NCI-H128 (cell line): ENCODE measurements around the gene INPP5B.
"Not testable (repeated sequence)": the region's sequence is repeated elsewhere in the genome, so short reads cannot be mapped to it uniquely, and the experiment has no call there.

Experiments used
- DNase-seq: peaks from one replicate; lab custom pipeline; 2025; ENCODE audit not compliant: unreplicated experiment; lab: John Stamatoyannopoulos, UW

The INPP5B gene

DNA sequence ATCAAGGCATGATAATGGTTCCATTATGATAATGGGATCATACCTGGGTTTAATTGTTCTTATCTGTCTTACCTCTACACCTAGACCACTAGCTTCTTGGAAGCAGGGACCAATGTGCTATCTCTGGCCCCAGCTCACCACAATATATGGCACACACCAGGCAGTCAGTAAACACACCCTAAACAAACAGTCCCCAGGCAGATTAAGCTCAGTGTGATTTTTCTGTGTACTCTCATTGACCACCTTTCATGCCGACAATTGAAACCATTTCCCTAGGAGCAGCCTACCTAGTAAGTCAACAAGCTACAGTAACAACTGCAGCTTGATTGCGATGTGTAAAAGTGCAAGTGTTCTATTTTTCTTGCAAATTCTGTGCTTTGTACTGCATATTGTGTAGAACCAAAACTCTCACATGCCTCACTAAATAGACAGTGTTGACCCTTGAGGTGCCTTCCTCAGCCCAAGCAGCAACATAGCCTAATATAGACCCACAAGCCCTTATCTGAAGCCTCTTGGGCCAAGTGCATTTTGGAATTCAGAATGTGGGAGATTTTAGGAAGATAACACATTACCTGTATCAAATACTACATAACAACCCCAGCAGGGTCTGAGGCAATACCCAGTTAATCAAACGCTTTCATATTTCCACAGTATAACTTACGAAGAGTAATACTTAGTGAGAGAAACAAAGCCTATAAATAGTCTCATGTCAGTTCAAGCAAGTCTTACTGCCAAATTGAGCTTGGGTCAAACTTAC is 32.0 kb downstream of the INPP5B start:
- no peak for DNase-seq

GRCh38 chr1:37911478-37911877 is 35.4 kb downstream of the INPP5B start:
- DNase-seq = not testable (repeated sequence)

DNA sequence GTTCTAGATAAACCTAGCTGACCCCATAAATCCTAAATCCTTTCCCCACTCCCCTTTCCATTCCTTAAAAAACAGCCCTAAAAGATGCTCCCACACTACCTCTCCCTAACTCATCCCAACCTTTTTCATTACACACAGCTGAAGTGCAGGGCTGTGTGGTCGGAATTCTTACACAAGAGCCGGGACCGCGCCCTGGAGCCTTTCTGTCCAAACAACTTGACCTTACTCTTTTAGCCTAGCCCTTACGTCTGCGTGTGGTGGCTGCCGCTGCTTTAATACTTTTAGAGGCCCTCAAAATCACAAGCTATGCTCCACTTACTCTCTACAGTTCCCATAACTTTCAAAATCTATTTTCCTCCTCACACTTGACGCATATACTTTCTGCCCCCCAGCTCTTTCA is 36.0 kb downstream of the INPP5B start:
- not testable (repeated sequence) for DNase-seq

GRCh38 chr1:37908531-37908930 is 38.3 kb downstream of the INPP5B start:
- not testable (repeated sequence) for DNase-seq

DNA sequence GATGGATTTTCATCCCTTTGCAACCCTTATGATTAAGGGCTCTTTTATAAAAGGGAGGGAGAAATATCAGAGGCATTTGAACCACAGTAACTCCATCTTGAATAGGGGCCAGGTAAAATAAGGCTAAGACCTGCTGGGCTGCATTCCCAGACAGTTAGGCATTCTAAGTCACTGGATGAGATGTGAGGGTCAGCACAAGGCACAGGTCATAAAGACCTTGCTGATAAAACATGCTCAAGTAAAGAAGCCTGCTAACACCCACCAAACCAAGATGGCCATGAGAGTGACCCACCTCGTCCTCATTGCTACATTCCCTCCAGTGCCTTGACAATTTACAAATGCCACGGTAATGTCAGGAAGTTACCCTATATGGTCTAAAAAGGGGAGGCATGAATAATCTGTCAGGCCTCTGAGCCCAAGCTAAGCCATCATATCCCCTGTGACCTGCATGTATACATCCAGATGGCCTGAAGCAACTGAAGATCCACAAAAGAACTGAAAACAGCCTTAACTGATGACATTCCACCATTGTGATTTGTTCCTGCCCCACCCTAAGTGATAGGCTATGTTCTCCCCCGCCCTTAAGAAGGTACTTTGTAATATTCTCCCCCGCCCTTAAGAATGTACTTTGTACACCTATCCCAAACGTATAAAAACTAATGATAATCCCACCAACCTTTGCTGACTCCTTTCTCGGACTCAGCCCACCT is 39.3 kb downstream of the INPP5B start:
- DNase-seq = not testable (repeated sequence)

- not testable (repeated sequence) for DNase-seq
Measured at GRCh38 chr1:37906591-37906990, 40.3 kb downstream of the INPP5B start.

- no peak for DNase-seq
Measured at GRCh38 chr1:37905727-37906126, 41.1 kb downstream of the INPP5B start.

- not testable (repeated sequence) for DNase-seq
Measured at GRCh38 chr1:37903921-37904320, 42.9 kb downstream of the INPP5B start.

DNA sequence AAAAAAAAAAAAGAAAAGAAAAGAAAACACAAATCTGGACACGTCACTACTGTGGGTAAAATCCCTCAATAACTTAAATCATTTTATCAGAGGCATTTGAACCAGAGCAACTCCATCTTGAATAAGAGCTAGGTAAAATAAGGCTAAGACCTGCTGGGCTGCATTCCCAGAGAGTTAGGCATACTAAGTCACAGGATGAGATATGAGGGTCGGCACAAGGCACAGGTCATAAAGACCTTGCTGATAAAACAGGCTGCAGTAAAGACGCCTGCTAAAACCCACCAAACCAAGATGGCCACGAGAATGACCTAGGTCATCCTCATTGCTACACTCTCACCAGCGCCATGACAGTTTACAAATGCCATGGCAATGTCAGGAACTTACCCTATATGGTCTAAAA is 43.9 kb downstream of the INPP5B start:
- DNase-seq = no peak

DNA sequence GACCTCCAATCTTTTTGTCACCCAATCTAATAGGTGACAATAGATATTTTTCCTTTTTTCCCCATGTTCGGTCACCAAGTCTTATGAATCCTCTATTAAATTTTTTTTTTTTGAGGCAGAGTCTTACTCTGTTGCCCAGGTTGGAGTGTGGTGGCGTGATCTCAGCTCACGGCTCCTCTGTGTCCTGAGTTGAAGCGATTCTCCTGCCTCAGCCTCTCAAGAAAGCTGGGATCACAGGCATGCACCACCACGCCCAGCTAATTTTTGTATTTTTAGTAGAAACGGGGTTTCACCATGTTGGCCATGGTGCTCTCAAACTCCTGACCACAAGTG is 45.0 kb downstream of the INPP5B start:
- no peak for DNase-seq

DNA sequence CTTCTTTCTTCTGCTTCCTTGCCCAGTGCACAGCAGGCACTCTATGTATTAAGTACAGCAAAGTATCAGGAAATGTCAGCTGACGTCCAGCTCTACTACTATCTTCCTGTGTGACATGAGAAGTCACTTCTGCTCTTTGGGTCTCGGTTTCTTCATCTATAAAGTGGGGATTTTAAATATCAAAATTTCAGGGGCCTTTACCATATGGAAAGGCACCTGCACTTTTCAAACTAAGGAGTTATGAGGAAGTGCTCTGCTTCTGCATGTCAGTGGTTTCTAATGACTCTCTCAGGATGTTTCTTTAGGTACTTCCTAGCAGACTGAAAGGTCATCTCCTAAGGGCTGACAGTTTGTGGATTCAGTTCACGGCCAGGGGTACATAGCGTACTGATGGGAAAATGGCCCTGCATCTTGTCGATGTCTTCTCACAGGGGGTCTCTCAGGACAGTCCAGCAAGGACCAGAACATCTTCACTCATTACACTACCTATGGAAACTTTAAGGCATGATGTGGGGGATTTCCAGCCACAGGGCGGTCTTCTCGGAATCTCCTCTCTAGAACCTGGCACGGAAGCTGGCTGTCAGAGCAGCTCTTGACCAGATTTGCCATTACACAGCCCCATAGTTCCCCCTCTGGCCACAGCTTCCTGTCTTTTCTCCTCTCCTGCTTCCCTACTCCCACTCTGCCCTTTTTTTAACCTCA is 45.5 kb downstream of the INPP5B start:
- no peak for DNase-seq

GRCh38 chr1:37897563-37897962 is 49.3 kb downstream of the INPP5B start:
- not testable (repeated sequence) for DNase-seq

GRCh38 chr1:37893673-37894072 is 53.2 kb downstream of the INPP5B start:
- no peak for DNase-seq

DNA sequence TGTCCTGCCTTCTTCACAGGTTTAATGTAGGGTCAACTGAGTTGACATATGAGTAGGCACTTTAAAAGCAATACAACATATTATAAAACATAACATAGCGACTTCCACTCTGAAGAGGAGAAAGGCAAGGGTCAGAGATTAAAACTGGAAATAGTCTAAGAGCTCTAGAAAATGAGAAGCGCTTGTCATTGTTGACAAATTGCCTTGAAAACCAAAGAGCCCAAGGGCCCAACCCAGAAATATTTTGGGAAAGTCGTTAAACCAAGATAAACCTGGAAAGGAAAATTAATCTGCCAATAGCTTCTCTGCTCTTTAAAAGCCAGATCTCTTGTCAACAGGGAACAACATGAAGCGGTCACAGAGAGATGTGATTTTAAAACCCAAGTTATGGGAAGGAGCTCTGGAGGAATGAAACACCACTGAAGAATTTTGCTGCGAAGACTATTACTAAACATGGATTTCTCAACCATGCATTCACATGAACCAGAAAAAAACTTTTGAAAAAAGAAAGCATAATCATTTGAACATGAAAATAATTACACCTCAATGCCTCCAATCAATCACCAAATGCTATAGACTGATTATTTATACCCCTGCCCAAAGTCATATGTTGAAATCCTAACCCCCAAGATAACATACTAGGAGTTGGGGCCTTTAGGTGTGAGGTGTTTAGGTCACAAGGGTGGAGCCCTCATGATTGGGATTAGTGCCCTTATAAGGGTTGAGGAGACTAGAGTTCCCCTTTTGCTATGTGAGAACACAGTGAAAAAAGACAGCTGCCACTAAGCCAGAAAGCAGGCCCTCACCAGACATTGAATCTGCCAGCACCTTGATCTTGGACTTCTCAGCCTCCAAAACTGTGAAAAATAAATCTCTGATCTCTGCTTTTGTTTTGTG is 54.5 kb downstream of the INPP5B start:
- no peak for DNase-seq

DNA sequence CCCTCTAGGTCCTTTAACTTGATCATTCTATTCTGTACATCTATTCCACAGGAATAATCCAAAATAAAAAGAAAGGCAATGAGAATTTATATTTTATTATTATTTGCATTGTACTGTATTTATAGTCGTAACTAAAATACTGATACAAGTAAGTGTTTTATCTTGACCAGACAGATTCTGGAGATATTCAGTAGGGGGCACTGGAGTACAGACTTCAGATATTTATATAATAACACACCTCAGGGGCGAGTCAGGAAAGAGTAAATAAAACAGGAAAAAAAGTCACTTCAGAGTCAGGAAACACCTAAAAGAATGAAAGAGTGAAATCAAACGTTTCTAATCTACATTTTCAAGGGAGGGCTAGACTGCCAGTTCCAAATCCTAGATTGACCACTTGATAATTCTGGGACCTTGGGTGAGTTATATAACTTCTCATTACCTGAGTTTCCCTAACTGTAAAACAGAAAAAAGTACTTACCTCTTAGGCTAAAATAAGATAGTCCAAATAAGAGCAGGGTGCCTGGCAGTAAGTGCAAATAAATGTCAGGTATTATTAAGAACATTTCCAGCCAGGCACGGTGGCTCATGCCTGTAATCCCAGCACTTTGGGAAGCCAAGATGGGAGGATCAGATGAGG is 56.4 kb downstream of the INPP5B start:
- no peak for DNase-seq

- DNase-seq = no peak
Measured at GRCh38 chr1:37888022-37888700, 58.7 kb downstream of the INPP5B start.

- no peak for DNase-seq
Measured at GRCh38 chr1:37884145-37884544, 62.7 kb downstream of the INPP5B start.

- DNase-seq = no peak
Measured at GRCh38 chr1:37883671-37884070, 63.2 kb downstream of the INPP5B start.

GRCh38 chr1:37879865-37880264 is 67.0 kb downstream of the INPP5B start:
- DNase-seq = no peak

DNA sequence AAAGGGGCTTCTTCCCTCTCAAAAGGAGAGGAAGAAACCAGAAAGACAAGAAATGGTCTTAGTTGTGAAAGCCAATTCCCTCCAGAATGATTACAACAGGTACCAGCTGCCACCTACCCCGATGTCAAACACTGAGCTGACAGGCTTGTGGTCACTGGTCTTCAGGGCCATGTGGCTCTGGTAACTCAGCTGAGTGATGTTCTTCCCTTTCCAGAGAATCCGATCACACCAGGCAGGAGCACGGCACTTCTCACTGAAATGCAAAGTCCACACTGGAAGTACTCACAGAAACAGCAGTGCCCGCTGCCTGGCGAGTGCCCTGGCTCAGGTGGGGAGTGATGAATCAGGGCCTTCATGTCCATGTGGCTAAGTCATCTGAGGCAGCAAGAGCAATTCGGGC is 68.8 kb downstream of the INPP5B start:
- DNase-seq = no peak
